HG03432 (cell line): ENCODE results near the gene RNF121.
A peak's percentile ranks its signal among the peaks of the same experiment; 100 is the strongest.

Source experiments
- ATAC-seq: cut with Tn5 transposase; IDR thresholded peaks from one replicate; pipeline ENCODE4 v1.9.1; 2021; ENCODE audit warnings: mild to moderate bottlenecking, moderate library complexity; ENCODE audit not compliant: unreplicated experiment

Gene RNF121

GRCh38 chr11:71987521-71987920 lies 58.7 kb downstream of the RNF121 start:
- ATAC-seq: no peak

- no peak for ATAC-seq
These were observed 59.2 kb downstream of the RNF121 start for GRCh38 chr11:71988050-71988449.

- no peak for ATAC-seq
These were observed 61.9 kb downstream of the RNF121 start for GRCh38 chr11:71990701-71991100.

- ATAC-seq: peak; percentile 72
These were observed 62.6 kb downstream of the RNF121 start for GRCh38 chr11:71991494-71991893.

GRCh38 chr11:71992136-71992730 lies 63.4 kb downstream of the RNF121 start:
- ATAC-seq: peak; percentile 6

GRCh38 chr11:71994786-71995185 lies 65.9 kb downstream of the RNF121 start:
- ATAC-seq: no peak

GRCh38 chr11:71995726-71996291 lies 67.0 kb downstream of the RNF121 start:
- no peak for ATAC-seq

- ATAC-seq: no peak
These were observed 67.7 kb downstream of the RNF121 start for GRCh38 chr11:71996517-71996916.

- no peak for ATAC-seq
These were observed 68.1 kb downstream of the RNF121 start for GRCh38 chr11:71996946-71997345.

GRCh38 chr11:71997594-71997993 lies 68.7 kb downstream of the RNF121 start:
- no peak for ATAC-seq

- ATAC-seq: no peak
These were observed 69.2 kb downstream of the RNF121 start for GRCh38 chr11:71998061-71998460.

- no peak for ATAC-seq
These were observed 69.9 kb downstream of the RNF121 start, which contains the start of gene IL18BP for GRCh38 chr11:71998649-71999310. Gene IL18BP, plus strand, starts transcription at chr11:71998909. Its CDS starts 1,076 bp downstream, at chr11:71999985.

GRCh38 chr11:71999362-71999761 lies 70.5 kb downstream of the RNF121 start:
- ATAC-seq: no peak

GRCh38 chr11:71999798-72000197 lies 71.0 kb downstream of the RNF121 start:
- no peak for ATAC-seq

GRCh38 chr11:72000202-72000867 lies 71.5 kb downstream of the RNF121 start:
- ATAC-seq: no peak

GRCh38 chr11:72001285-72001684 lies 72.4 kb downstream of the RNF121 start:
- ATAC-seq: no peak

- ATAC-seq: no peak
These were observed 73.2 kb downstream of the RNF121 start for GRCh38 chr11:72001834-72002591.

- ATAC-seq: no peak
These were observed 74.3 kb downstream of the RNF121 start for GRCh38 chr11:72002841-72003775.

- ATAC-seq: no peak
These were observed 74.9 kb downstream of the RNF121 start for GRCh38 chr11:72003776-72004171.
